Measurements from ENCODE around the gene DDX51. TPM values are rescaled to one million over a fixed set of nuclear protein-coding genes. Genes with fewer than 3 reads are reported as not detected.
A peak's percentile ranks its signal among the peaks of the same experiment; 100 is the strongest.

DDX51 gene
- total and polyA plus RNA-seq, 2 of the 13 experiments (the other 11 are each of a cell fraction or from before 2014, with no cell fraction given): 10.1 TPM

DNA sequence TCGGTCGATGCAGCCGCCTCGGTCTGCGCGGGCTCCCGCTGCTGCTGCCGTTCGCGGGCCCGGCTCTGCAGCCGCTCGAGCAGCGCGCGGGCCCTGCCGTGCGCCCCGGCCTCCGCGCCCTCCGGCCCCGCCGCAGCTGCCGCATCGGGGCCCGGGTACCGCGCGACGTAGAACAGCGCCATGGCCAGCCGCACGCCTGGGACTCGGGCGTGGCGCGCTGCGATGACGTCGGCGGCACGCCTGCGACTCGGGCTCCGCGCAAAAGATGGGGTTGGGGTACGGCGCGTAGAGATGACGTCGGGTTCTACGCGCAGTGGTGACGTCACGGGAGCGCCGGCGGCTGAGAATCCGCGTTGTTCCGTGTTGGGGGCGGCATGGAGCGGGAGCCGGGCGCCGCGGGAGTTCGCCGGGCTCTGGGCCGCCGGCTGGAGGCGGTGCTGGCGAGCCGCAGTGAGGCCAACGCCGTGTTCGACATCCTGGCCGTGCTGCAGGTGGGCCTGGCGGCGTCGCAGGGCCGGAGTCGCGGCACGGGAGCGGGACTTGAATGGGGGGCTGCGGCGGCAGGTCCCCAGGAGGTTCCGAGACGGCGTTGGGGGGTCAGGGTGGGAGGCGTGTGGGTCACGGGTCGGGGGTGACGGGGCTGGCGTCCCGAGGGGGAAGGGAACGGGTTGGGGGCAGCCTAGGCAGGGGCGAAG, at the start of gene DDX51, which contains the start of gene NOC4L (continued):
- no peak for TF ChIP-seq EHMT2 (IDR thresholded peaks at IDR 0.05; ENCODE audit: borderline replicate concordance, low read depth, low read length)
- TF ChIP-seq, protein P1, sequence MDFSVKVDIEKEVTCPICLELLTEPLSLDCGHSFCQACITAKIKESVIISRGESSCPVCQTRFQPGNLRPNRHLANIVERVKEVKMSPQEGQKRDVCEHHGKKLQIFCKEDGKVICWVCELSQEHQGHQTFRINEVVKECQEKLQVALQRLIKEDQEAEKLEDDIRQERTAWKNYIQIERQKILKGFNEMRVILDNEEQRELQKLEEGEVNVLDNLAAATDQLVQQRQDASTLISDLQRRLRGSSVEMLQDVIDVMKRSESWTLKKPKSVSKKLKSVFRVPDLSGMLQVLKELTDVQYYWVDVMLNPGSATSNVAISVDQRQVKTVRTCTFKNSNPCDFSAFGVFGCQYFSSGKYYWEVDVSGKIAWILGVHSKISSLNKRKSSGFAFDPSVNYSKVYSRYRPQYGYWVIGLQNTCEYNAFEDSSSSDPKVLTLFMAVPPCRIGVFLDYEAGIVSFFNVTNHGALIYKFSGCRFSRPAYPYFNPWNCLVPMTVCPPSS (IDR thresholded peaks at IDR 0.05): no peak
- TF ChIP-seq ATF7-NPFF (CRISPR knock-in tag; IDR thresholded peaks at IDR 0.05; ENCODE audit: low read depth): peak; percentile 82
- peak; percentile 47; the same call in 1 of the 2 replicates for TF ChIP-seq TOPORS (CRISPR knock-in tag; IDR thresholded peaks at IDR 0.05)
- TF ChIP-seq CBFB (CRISPR knock-in tag; IDR thresholded peaks at IDR 0.05): peak; percentile 95
- TF ChIP-seq GABPA (IDR thresholded peaks at IDR 0.05; ENCODE audit: low read depth, low read length): no peak
- TF ChIP-seq GABPA (CRISPR knock-in tag; IDR thresholded peaks at IDR 0.05; ENCODE audit: low read depth): peak; percentile 59
- peak; percentile 98 for TF ChIP-seq KDM5A (IDR thresholded peaks at IDR 0.05; ENCODE audit: borderline replicate concordance, low read length)
- TF ChIP-seq, protein P2, sequence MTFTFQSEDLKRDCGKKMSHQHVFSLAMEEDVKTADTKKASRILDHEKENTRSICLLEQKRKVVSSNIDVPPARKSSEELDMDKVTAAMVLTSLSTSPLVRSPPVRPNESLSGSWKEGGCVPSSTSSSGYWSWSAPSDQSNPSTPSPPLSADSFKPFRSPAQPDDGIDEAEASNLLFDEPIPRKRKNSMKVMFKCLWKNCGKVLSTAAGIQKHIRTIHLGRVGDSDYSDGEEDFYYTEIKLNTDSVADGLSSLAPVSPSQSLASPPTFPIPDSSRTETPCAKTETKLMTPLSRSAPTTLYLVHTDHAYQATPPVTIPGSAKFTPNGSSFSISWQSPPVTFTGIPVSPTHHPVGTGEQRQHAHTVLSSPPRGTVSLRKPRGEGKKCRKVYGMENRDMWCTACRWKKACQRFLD (CRISPR knock-in tag; IDR thresholded peaks at IDR 0.05; ENCODE audit: borderline replicate concordance): peak; percentile 84
- no peak for TF ChIP-seq ZNF253 (CRISPR knock-in tag; IDR thresholded peaks at IDR 0.05; ENCODE audit: borderline replicate concordance)
- no peak for TF ChIP-seq ZNF780A (CRISPR knock-in tag; IDR thresholded peaks at IDR 0.05)
- no peak for TF ChIP-seq MBD4 (IDR thresholded peaks at IDR 0.05; ENCODE audit: borderline replicate concordance, low read length)
- TF ChIP-seq ZNF432 (CRISPR knock-in tag; IDR thresholded peaks at IDR 0.05; ENCODE audit: borderline replicate concordance): no peak
- TF ChIP-seq, protein P3, sequence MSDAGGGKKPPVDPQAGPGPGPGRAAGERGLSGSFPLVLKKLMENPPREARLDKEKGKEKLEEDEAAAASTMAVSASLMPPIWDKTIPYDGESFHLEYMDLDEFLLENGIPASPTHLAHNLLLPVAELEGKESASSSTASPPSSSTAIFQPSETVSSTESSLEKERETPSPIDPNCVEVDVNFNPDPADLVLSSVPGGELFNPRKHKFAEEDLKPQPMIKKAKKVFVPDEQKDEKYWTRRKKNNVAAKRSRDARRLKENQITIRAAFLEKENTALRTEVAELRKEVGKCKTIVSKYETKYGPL (CRISPR knock-in tag; IDR thresholded peaks at IDR 0.05): peak; percentile 71; the same call in 1 of the 2 replicates
- no peak for TF ChIP-seq FOXK2 (IDR thresholded peaks at IDR 0.05)
- no peak for TF ChIP-seq NFIB (CRISPR knock-in tag; IDR thresholded peaks at IDR 0.05; ENCODE audit: borderline replicate concordance)
- no peak for TF ChIP-seq ARID2 (CRISPR knock-in tag; IDR thresholded peaks at IDR 0.05; ENCODE audit: borderline replicate concordance)
- peak; percentile 55; the same call in 1 of the 2 replicates for TF ChIP-seq PITX1 (CRISPR knock-in tag; IDR thresholded peaks at IDR 0.05)
- no peak for TF ChIP-seq ZNF33A (CRISPR knock-in tag; IDR thresholded peaks at IDR 0.05; ENCODE audit: borderline replicate concordance)
- TF ChIP-seq ZSCAN30 (CRISPR knock-in tag; IDR thresholded peaks at IDR 0.05): no peak
- TF ChIP-seq, protein P4, sequence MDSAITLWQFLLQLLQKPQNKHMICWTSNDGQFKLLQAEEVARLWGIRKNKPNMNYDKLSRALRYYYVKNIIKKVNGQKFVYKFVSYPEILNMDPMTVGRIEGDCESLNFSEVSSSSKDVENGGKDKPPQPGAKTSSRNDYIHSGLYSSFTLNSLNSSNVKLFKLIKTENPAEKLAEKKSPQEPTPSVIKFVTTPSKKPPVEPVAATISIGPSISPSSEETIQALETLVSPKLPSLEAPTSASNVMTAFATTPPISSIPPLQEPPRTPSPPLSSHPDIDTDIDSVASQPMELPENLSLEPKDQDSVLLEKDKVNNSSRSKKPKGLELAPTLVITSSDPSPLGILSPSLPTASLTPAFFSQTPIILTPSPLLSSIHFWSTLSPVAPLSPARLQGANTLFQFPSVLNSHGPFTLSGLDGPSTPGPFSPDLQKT (CRISPR knock-in tag; IDR thresholded peaks at IDR 0.05; ENCODE audit: borderline replicate concordance): peak; percentile 75; the same call in 1 of the 2 replicates
- no peak for TF ChIP-seq ZNF605 (CRISPR knock-in tag; IDR thresholded peaks at IDR 0.05)
- no peak for TF ChIP-seq ZNF552 (CRISPR knock-in tag; IDR thresholded peaks at IDR 0.05; ENCODE audit: borderline replicate concordance)
- TF ChIP-seq ZNF558 (CRISPR knock-in tag; IDR thresholded peaks at IDR 0.05; ENCODE audit: borderline replicate concordance): no peak
